Nephron (organoid): Measurements from ENCODE around the gene FSIP1.

ENCODE experiments used
- H3K27ac Mint-ChIP-seq, 3 experiments: 2 replicates each; pipeline ENCODE4 v1.8.0; 2020; ENCODE audit warnings: mixed read lengths in 3 of 3, mild to moderate bottlenecking in 2 of 3, moderate library complexity in 1 of 3
- H3K27me3 Mint-ChIP-seq: 2 replicates; pipeline ENCODE4 v1.8.0; 2021; ENCODE audit warnings: low read depth, mild to moderate bottlenecking, moderate library complexity, mixed read lengths
- H3K36me3 Mint-ChIP-seq: 2 replicates; pipeline ENCODE4 v1.8.0; 2020; ENCODE audit warnings: low read depth, mixed read lengths
- H3K4me1 Mint-ChIP-seq: 2 replicates; pipeline ENCODE4 v1.8.0; 2020; ENCODE audit warnings: mixed read lengths
- H3K4me3 Mint-ChIP-seq, 3 experiments: 2 replicates each; pipeline ENCODE4 v1.8.0; 2020; ENCODE audit warnings: mild to moderate bottlenecking in 3 of 3, mixed read lengths in 3 of 3, moderate library complexity in 2 of 3
- H3K9me3 Mint-ChIP-seq: 2 replicates; pipeline ENCODE4 v1.8.0; 2020; ENCODE audit warnings: mixed read lengths
- CTCF ChIP-seq, 3 experiments: fragments of 200-600 bp; sonication (generic); IDR thresholded peaks; one replicate each; pipeline ENCODE4 v1.5.0; 2021; ENCODE audit warnings: antibody characterized with exemption in 3 of 3; ENCODE audit not compliant: unreplicated experiment in 3 of 3

Gene FSIP1

GRCh38 chr15:39564972-39565665 lies 217.5 kb downstream of the FSIP1 start:
- Mint-ChIP-seq H3K27me3 (no peaks in the 10 kb centered on the region), H3K36me3 (no peaks in the 10 kb centered on the region), H3K4me3 (no peak overlapping the region), H3K27ac (peak overlapping the region in 1 of 3 experiments; percentile 31), H3K4me1 (peaks cover 7% of the 10 kb centered on the region), H3K9me3 (no peaks in the 10 kb centered on the region)
- TF ChIP-seq CTCF (IDR thresholded peaks at IDR 0.05; ENCODE audit: unreplicated experiment in 3 of 3), result no peak

GRCh38 chr15:39558421-39558820 lies 224.2 kb downstream of the FSIP1 start:
- peaks cover 39% of the 10 kb centered on the region for H3K4me1 Mint-ChIP-seq
- no peak overlapping the region for H3K4me3 Mint-ChIP-seq
- H3K27me3 Mint-ChIP-seq, result no peaks in the 10 kb centered on the region

GRCh38 chr15:39556461-39556860 lies 226.2 kb downstream of the FSIP1 start:
- H3K27me3 Mint-ChIP-seq, result peaks cover 6% of the 10 kb centered on the region
- H3K9me3 Mint-ChIP-seq, result no peaks in the 10 kb centered on the region
- H3K36me3 Mint-ChIP-seq, result no peaks in the 10 kb centered on the region
- peaks cover 49% of the 10 kb centered on the region for H3K4me1 Mint-ChIP-seq
- H3K27ac Mint-ChIP-seq, result peak overlapping the region in 2 of 3 experiments; percentile 37 to 48
- TF ChIP-seq CTCF (IDR thresholded peaks at IDR 0.05; ENCODE audit: unreplicated experiment in 3 of 3), result no peak
- no peak overlapping the region for H3K4me3 Mint-ChIP-seq

More at GRCh38 chr15:39558421-39558820, 224.2 kb downstream of the FSIP1 start:
- no peaks in the 10 kb centered on the region for H3K36me3 Mint-ChIP-seq
- peak overlapping the region in 2 of 3 experiments; percentile 36 to 91 for H3K27ac Mint-ChIP-seq
- TF ChIP-seq CTCF (IDR thresholded peaks at IDR 0.05; ENCODE audit: unreplicated experiment in 3 of 3), result no peak
- H3K9me3 Mint-ChIP-seq, result no peaks in the 10 kb centered on the region

GRCh38 chr15:39555885-39556284 lies 226.8 kb downstream of the FSIP1 start:
- Mint-ChIP-seq H3K27me3 (peaks cover 6% of the 10 kb centered on the region), H3K36me3 (no peaks in the 10 kb centered on the region), H3K9me3 (no peaks in the 10 kb centered on the region), H3K4me1 (peaks cover 49% of the 10 kb centered on the region), H3K4me3 (no peak overlapping the region), H3K27ac (peak overlapping the region in 2 of 3 experiments; percentile 37 to 48)
- no peak for TF ChIP-seq CTCF (IDR thresholded peaks at IDR 0.05; ENCODE audit: unreplicated experiment in 3 of 3)

- TF ChIP-seq CTCF (IDR thresholded peaks at IDR 0.05; ENCODE audit: unreplicated experiment in 3 of 3), result no peak
- peaks cover 49% of the 10 kb centered on the region for H3K4me1 Mint-ChIP-seq
- no peaks in the 10 kb centered on the region for H3K9me3 Mint-ChIP-seq
- no peak overlapping the region for H3K4me3 Mint-ChIP-seq
- H3K36me3 Mint-ChIP-seq, result no peaks in the 10 kb centered on the region
- H3K27ac Mint-ChIP-seq, result peak overlapping the region in 1 of 3 experiments; percentile 11
- peaks cover 6% of the 10 kb centered on the region for H3K27me3 Mint-ChIP-seq
Observed at GRCh38 chr15:39554746-39555387, 227.8 kb downstream of the FSIP1 start.
